ENCODE measurements around the gene SRGAP3.

Gene SRGAP3

GRCh38 chr3:9198261-9198660, 51.2 kb downstream of the SRGAP3 start:
- no peak for TF ChIP-seq CTCF (IDR thresholded peaks at IDR 0.05; ENCODE audit: low read length, missing control alignments)
- no peak for DNase-seq (ENCODE audit: low read depth)
- H3K4me3 ChIP-seq (replicated peaks; ENCODE audit: low read depth, low read length), result no peak overlapping the region

- no peak overlapping the region for H3K4me3 ChIP-seq (replicated peaks; ENCODE audit: low read depth, low read length)
- no peak for TF ChIP-seq CTCF (IDR thresholded peaks at IDR 0.05; ENCODE audit: low read length, missing control alignments)
- DNase-seq (ENCODE audit: low read depth), result no peak
Observed at GRCh38 chr3:9196020-9196419, 53.4 kb downstream of the SRGAP3 start.

GRCh38 chr3:9195390-9195789, 54.1 kb downstream of the SRGAP3 start:
- no peak for DNase-seq (ENCODE audit: low read depth)
- H3K4me3 ChIP-seq (replicated peaks; ENCODE audit: low read depth, low read length), result no peak overlapping the region
- TF ChIP-seq CTCF (IDR thresholded peaks at IDR 0.05; ENCODE audit: low read length, missing control alignments), result no peak

- no peak for TF ChIP-seq CTCF (IDR thresholded peaks at IDR 0.05; ENCODE audit: low read length, missing control alignments)
- no peak overlapping the region for H3K4me3 ChIP-seq (replicated peaks; ENCODE audit: low read depth, low read length)
- DNase-seq (ENCODE audit: low read depth), result no peak
Observed at GRCh38 chr3:9194509-9195184, 54.8 kb downstream of the SRGAP3 start.

GRCh38 chr3:9193633-9194195, 55.7 kb downstream of the SRGAP3 start:
- no peak for TF ChIP-seq CTCF (IDR thresholded peaks at IDR 0.05; ENCODE audit: low read length, missing control alignments)
- no peak overlapping the region for H3K4me3 ChIP-seq (replicated peaks; ENCODE audit: low read depth, low read length)
- DNase-seq (ENCODE audit: low read depth), result no peak

GRCh38 chr3:9193211-9193610, 56.2 kb downstream of the SRGAP3 start:
- no peak for TF ChIP-seq CTCF (IDR thresholded peaks at IDR 0.05; ENCODE audit: low read length, missing control alignments)

More at GRCh38 chr3:9193211-9193610, 56.2 kb downstream of the SRGAP3 start:
- H3K4me3 ChIP-seq (replicated peaks; ENCODE audit: low read depth, low read length), result no peak overlapping the region
- DNase-seq (ENCODE audit: low read depth), result no peak
